Measurements from ENCODE around the gene HSP90AB1. TPM values are rescaled to one million over a fixed set of nuclear protein-coding genes. Genes with fewer than 3 reads are reported as not detected.

Gene HSP90AB1
- total RNA-seq, 1 experiment from 2014 or later, result 1,280 TPM

GRCh38 chr6:44245912-44246662, 814 bp upstream of the HSP90AB1 start:
- Histone ChIP-seq H3K27ac (ENCODE audit: low read length) (peak overlapping the region; percentile 22), H3K4me2 (ENCODE audit: low read length) (peak overlapping the region; percentile 90), H3K27me3 (ENCODE audit: low read length) (no peaks in the 10 kb centered on the region), H3K79me2 (ENCODE audit: low read length) (peaks cover 44% of the 10 kb centered on the region), H4K20me1 (ENCODE audit: low read length) (peaks cover 41% of the 10 kb centered on the region), H3K36me3 (ENCODE audit: low read depth, low read length) (peaks cover 39% of the 10 kb centered on the region), H3K4me1 (ENCODE audit: insufficient read depth, low read length) (peaks cover 35% of the 10 kb centered on the region), H3K4me3 (ENCODE audit: low read length) (peak overlapping the region; percentile 99), H3F3A (ENCODE audit: low read length, unreplicated experiment) (peaks cover 31% of the 10 kb centered on the region), H3K9me3 (ENCODE audit: low read length) (no peaks in the 10 kb centered on the region), H3K9ac (ENCODE audit: low read length) (peak overlapping the region; percentile 96), H3K9me2 (replicated peaks; ENCODE audit: low read length) (no peaks in the 10 kb centered on the region), H2AFZ (ENCODE audit: low read length) (peak overlapping the region; percentile 85)
- ATAC-seq (peak; percentile 79), DNase-seq (peak; percentile 78)
- no TSS peak for BruUV-seq (replicated peaks)
- ChIA-PET CTCF (interaction anchor here (0.7 to 1.0 kb wide), 2 partner anchors 10 to 150 kb away, joined by 4 to 6 read pairs; no protein-coding TSS in a partner anchor), POLR2A (ENCODE audit: unreplicated experiment) (interaction anchor here (0.5 to 2.1 kb wide), 4 partner anchors 9 to 204 kb away, joined by 3 to 10 read pairs (median 4); partner anchors contain the start of gene CDC5L)
- intact Hi-C loops (cut with micrococcal nuclease), result no loop called here
- no peak for TF ChIP-seq EZH2 (IDR thresholded peaks at IDR 0.05; ENCODE audit: low read length, unreplicated experiment)
- TF ChIP-seq, protein P1, sequence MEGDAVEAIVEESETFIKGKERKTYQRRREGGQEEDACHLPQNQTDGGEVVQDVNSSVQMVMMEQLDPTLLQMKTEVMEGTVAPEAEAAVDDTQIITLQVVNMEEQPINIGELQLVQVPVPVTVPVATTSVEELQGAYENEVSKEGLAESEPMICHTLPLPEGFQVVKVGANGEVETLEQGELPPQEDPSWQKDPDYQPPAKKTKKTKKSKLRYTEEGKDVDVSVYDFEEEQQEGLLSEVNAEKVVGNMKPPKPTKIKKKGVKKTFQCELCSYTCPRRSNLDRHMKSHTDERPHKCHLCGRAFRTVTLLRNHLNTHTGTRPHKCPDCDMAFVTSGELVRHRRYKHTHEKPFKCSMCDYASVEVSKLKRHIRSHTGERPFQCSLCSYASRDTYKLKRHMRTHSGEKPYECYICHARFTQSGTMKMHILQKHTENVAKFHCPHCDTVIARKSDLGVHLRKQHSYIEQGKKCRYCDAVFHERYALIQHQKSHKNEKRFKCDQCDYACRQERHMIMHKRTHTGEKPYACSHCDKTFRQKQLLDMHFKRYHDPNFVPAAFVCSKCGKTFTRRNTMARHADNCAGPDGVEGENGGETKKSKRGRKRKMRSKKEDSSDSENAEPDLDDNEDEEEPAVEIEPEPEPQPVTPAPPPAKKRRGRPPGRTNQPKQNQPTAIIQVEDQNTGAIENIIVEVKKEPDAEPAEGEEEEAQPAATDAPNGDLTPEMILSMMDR (conservative IDR thresholded peaks at IDR 0.05; ENCODE audit: low read depth, low read length), result peak; percentile 58; the same call in 1 of the 2 replicates

DNA sequence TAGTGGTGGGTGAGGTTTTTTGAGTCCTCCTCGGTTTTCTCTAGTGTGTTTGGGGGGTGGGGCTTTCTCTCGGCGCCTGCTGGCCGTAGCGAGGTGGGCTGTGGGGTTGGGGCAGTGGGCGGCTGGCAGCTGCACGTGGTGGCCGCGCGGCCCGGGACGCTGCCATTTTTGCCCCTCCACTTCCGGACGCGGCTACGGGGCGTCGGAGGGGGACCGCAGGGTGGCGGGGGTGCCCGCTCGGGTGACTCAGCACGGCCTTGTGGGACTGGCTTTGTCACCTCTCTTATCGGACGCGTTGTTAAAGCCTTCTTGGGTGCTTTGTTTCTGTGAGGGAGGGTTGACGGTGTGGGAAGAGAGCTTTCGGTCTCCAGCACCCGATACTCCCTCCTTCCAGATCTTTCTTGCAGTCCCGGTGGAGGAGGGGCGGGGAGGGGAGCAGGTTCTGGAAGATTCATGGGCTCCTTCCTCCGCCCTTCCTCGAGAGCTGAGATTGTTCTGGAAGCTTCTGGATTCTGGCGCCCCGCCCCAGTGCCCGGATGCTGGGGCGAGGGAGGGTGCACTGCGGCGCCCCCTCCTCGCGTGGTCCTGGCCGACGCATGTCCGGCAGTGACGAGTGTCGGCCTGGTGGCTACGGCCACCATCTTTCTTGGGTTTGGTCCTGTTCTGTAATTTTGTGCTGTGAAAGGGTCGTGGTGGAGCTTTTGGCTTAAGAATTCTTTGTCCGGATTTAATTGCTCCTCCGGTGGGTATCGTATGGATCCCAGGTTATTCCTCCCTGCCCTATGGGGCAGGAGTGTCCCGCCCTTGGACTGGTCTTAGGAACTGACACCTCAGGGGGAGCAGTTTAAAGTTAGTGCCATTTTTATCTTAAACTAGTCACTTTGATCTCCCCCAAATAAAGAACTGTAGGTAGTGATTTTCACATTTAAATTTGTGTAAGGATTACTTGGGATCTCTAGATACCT, 719 bp downstream of the HSP90AB1 start:
- ChIA-PET CTCF (interaction anchor here (1.0 kb wide), 1 partner anchor 9 kb away, joined by 6 read pairs; no protein-coding TSS in a partner anchor), POLR2A (ENCODE audit: unreplicated experiment) (interaction anchor here (0.8 to 2.1 kb wide), 2 partner anchors 9 to 188 kb away, joined by 4 to 10 read pairs; no protein-coding TSS in a partner anchor)
- Histone ChIP-seq H3K9me2 (replicated peaks; ENCODE audit: low read length) (no peaks in the 10 kb centered on the region), H4K20me1 (ENCODE audit: low read length) (peaks cover 55% of the 10 kb centered on the region), H3K79me2 (ENCODE audit: low read length) (peaks cover 56% of the 10 kb centered on the region), H3K9me3 (ENCODE audit: low read length) (no peaks in the 10 kb centered on the region), H3F3A (ENCODE audit: low read length, unreplicated experiment) (peaks cover 39% of the 10 kb centered on the region), H3K9ac (ENCODE audit: low read length) (peak overlapping the region; percentile 96), H3K4me2 (ENCODE audit: low read length) (peak overlapping the region; percentile 90), H3K36me3 (ENCODE audit: low read depth, low read length) (peaks cover 52% of the 10 kb centered on the region), H2AFZ (ENCODE audit: low read length) (no peak overlapping the region), H3K4me1 (ENCODE audit: insufficient read depth, low read length) (peaks cover 39% of the 10 kb centered on the region), H3K27ac (ENCODE audit: low read length) (peak overlapping the region; percentile 61), H3K27me3 (ENCODE audit: low read length) (no peaks in the 10 kb centered on the region), H3K4me3 (ENCODE audit: low read length) (peak overlapping the region; percentile 99)
- DNase-seq (peak; percentile 44), ATAC-seq (peak; percentile 7; the same call in 1 of the 2 replicates)
- BruUV-seq (replicated peaks), result TSS peak; percentile 26
- intact Hi-C loops (cut with micrococcal nuclease), result no loop called here
- TF ChIP-seq, protein P1 (conservative IDR thresholded peaks at IDR 0.05; ENCODE audit: low read depth, low read length), result no peak
- no peak for TF ChIP-seq EZH2phosphoT487 (IDR thresholded peaks at IDR 0.05; ENCODE audit: borderline replicate concordance, low read length)
- TF ChIP-seq EZH2 (IDR thresholded peaks at IDR 0.05; ENCODE audit: low read length, unreplicated experiment), result no peak

Measured in PC-3 (cell line).